Measurements from ENCODE around the gene GALNT6.

GRCh38 chr12:51364001-51364400, 27.2 kb downstream of the GALNT6 start:
- TF ChIP-seq TAF1 (IDR thresholded peaks at IDR 0.05; ENCODE audit: borderline replicate concordance, low read depth, low read length) (no peak), POLR2A (IDR thresholded peaks at IDR 0.05; ENCODE audit: low read depth, low read length) (no peak)

Measured in GM12892 (cell line).